GM10847 (cell line): ENCODE data around the gene ITIH1.

ENCODE experiments used
- POLR2A ChIP-seq: IDR thresholded peaks from 2 replicates; pipeline ENCODE4 v1.6.1; 2011; ENCODE audit not compliant: insufficient read length; ENCODE audit errors: extremely low read depth

The ITIH1 gene

DNA sequence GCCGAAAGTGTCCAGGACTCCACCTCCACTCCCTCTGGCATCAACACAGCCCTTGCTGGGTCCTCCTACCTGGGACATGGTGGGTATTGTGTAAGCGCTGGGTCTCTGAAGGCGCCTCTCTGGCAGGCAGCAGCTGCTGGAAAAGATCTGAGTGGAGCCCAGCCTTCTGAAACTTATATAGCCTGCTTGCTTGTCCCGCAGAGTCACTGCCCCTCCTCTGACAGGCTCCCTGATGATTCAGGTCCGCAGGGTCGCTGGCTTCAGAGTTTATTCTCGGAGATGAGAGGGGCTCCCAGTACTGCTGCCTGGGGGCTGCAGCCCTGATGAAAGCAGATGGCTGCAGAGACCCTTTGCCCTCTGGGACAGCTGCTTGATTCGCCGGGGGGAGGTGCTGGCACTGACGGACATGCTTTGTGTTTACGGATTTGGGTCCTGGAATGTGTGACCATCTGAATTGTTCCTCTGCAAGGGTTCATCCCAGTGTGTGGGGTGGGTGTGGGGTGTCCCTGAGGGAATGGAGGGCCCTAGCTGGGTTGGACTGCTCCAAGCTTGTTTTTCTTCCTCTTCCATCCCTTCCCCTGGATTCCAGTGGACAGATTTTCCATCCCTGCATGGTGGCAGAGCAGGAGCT is 57.6 kb downstream of the ITIH1 start, which contains the start of gene MUSTN1:
MUSTN1 (minus strand) TSS at position 149 of the 631 bp plus-strand sequence; CDS start at position 78, 71 bp downstream.
- no peak for TF ChIP-seq POLR2A

DNA sequence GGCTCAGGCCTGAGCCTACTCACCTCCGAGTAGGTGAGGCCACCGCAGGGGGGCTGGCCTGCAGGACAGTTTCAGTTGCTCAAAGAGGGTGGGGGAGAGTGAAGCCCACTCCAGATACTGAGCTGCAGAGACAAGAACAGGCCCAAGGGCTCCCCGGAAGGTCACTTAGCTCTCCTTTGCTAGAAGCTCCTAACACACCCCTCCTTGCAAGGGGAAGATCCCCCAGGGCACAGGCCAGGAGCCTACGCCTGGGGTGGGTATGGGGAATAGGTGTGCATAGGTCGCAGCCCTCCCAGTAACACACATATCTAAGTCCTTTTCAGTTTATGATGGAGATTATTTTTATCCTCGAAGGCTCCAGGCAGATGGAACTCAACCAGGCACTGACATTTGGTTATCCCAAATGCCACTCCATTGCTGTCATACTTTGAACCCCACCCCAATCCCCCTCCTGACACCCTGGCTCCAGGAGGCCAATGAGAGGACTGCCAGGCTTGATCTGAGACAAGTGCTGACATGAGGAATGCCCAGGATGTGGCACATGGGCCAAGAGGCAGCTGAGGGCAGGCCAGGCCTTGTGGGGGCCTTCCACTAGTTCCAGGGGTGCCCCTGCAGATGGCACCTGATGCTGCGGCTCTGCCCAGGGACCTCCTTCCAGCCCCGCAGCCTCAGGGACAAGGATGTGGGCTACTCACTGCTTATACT is 58.5 kb downstream of the ITIH1 start:
- no peak for TF ChIP-seq POLR2A

DNA sequence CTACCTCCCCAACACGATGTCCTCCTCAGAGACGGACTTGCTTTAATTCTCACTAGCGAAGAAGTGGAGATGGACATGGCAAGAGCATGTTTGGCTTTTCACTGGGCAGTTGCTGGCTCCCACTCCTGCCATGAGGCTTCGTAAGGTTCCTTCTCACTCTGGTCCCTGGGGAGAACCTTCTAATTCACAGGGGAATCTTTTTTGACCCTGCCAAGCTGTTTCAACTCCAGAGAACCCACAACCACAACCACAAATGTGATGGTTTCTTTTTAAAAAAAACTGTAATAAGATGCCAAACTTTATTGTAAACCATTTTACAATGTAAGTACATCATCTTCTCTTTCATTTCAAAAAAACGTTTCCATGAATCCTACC is 59.1 kb downstream of the ITIH1 start:
- TF ChIP-seq POLR2A = no peak

DNA sequence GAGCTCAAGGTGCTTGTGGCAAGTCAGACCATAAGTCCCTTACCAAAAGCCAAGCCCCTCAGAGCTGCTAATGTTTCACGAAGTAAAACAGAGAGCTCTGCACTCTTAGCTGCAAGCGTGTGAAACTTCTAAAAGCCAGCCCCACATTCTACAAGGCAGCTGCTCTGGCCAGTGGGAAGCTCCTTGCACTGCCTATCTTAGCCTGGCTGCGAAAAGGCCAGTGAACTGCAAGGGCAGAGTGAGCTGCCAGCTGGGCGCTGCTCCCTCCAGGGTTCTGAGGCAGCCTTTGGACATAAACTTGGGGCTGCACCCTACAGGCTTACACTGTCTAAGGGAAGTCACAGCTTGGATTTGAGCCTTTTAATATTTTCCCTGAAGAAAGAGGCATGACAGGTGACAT is 59.6 kb downstream of the ITIH1 start:
- TF ChIP-seq POLR2A = no peak

DNA sequence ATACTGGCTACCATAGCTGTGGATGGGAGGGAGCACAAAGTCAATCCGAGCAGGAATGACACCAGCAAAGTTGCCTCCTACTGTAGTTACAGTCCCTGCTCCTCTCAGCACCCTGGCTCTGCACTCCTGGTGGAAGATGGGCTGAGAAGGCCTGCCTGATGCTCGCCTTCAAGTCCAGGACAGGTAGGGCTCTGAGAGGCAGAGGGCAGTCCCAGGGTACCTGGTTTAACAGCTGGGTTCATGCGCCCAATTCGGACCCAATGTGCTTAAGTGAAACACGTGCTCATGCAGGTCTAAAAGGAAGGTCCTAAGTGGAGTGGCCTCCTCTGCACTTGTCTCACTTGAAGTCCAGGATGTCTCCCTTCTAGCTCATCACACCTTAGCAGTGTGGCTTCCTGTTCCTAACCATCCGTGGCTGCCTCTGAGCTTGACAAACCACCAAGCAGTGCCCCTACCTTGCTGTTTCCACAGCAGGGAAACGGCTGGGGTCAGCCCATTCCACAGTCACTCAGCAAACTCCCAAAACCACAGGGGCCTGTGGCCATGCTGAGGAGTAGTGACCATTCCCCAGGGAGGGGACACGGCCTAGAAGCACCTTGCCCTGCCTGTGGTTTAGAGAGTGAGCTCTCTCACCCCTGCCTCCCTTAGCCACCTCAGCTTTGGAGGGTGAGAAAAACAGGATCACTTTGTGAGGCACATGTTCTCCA is 61.3 kb downstream of the ITIH1 start:
- no peak for TF ChIP-seq POLR2A

DNA sequence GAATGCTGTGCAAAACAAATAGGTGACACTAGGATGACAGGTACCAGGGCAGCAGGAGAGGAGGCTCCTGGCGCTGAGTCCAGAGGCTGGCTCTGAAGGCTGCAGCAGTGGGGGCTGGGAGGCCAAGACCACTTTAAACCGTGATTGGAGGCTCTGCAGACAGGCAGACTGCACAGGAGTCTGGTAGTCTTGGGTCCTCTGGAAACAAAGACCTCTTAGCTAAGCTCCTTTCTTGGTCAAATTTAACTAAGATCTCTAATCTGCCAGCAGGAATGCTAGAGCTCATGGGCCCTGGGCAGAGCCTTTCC is 61.8 kb downstream of the ITIH1 start:
- TF ChIP-seq POLR2A = no peak

DNA sequence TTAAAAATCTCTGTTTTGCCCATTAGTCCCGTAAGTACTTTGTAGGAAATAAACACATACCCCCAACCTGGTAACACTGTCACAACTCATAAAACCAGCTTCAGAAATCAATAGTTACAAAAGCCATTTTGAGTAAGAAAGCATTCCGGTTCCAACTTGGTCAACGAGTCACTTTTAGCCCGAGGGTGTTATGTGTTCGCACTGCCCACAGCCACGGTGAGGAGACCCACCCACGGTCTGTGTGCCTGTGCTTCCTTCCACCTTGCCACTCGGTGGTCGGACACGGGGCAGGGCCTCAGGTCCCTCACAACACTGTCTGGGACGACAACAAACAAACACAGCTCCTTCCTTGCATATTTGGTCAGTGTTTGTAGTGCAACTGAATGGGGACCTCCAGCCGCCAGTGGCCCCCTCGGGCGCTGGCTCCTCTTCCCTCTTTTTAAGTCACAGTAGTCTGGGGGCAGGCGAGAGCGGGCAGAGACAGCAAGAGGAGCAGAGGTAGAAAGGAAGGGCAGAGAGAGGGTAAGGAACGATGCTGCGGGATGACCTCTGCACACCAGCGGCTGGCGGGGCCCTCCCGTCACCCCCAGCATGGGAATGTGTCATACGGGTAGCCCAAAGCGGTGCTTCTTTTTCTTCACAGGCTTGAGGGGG is 62.6 kb downstream of the ITIH1 start:
- TF ChIP-seq POLR2A = no peak

DNA sequence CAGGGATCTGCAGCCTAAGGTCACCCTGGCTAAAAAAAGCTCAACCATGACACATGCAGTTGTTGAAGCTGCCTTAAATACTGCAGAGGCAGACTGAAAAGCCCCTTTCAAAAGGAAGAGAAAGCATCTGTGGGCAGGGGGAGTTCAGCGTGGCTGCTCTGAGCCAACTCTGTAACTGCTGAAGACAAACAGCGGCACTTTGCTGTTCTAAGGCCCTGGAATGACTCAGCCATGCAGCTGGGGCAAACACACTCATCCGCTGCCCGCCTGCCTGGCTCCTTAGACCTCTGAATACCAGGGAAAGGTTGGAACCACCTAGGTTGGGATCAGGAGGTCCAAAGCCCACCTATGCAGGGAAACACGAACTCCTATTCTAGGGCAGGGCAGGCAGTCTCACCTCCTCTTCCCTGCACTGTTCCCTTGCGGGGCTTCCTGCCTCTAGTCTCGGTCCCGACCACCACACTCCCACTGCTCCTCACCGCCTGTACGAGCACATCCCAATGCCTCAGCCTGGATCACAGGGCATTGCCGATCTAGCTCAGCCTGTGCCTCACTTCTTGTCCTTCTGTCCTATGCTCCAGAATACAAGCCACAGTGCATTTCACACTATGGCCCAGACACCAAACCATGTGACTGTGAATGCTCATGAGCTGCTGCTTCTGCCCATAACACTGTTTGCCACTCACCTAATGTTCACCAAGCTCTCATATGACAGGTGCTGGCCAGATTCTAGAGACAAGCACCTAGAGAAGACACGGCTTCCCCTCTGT is 64.0 kb downstream of the ITIH1 start:
- TF ChIP-seq POLR2A = no peak
